Kidney epithelial cell (primary cell): ENCODE measurements around the gene PRDM9. TPM values are rescaled to one million over a fixed set of nuclear protein-coding genes. Genes with fewer than 3 reads are reported as not detected.
A peak's percentile ranks its signal among the peaks of the same experiment; 100 is the strongest.

Source experiments
- DNase-seq: peaks from one replicate; pipeline ENCODE4 v3.0.0-alpha.2; 2010; ENCODE audit warnings: low read depth
- H3K27me3 ChIP-seq: 2 replicates; pipeline ENCODE4 v1.6.0; 2011; ENCODE audit warnings: low read length; ENCODE audit not compliant: control insufficient read depth, insufficient read depth
- H3K36me3 ChIP-seq: 2 replicates; pipeline ENCODE4 v1.5.1; 2011; ENCODE audit warnings: low read length; ENCODE audit not compliant: control insufficient read depth, insufficient read depth
- H3K4me3 ChIP-seq: 2 replicates; pipeline ENCODE4 v1.5.1; 2011; ENCODE audit warnings: low read depth, mild to moderate bottlenecking, control low read depth, low read length
- CTCF ChIP-seq: IDR thresholded peaks from 2 replicates; pipeline ENCODE4 v1.5.1; 2011; ENCODE audit warnings: mild to moderate bottlenecking, moderate library complexity, low read length, control low read depth, inconsistent platforms; ENCODE audit not compliant: insufficient read depth, poor library complexity, severe bottlenecking
- total RNA-seq: library from RNA; depleted of rRNA; stranded (reverse); fragments of >200 nt; gene quantifications from 2 replicates; pipeline ENCODE4 v1.2.3, GENCODE V29; 2015

PRDM9 gene
- 0.07 TPM in 1 of 2 replicates, not detected in the other for total RNA-seq

GRCh38 chr5:23507278-23507685 is at the start of gene PRDM9:
Gene PRDM9, plus strand, starts transcription at chr5:23507609. Its CDS starts 1,425 bp downstream, at chr5:23509034.
- no peaks in the 10 kb centered on the region for H3K36me3 ChIP-seq
- H3K4me3 ChIP-seq = peak within 1 kb of the TSS; percentile 19
- no peaks in the 10 kb centered on the region for H3K27me3 ChIP-seq
- no peak for TF ChIP-seq CTCF
- DNase-seq = peak; percentile 7

GRCh38 chr5:23457780-23458179 is 49.6 kb upstream of the PRDM9 start:
- TF ChIP-seq CTCF = no peak
- Histone ChIP-seq H3K36me3 (no peaks in the 10 kb centered on the region), H3K27me3 (no peaks in the 10 kb centered on the region), H3K4me3 (no peak overlapping the region)
- DNase-seq = no peak

- no peak for DNase-seq
- TF ChIP-seq CTCF = no peak
- no peak overlapping the region for H3K4me3 ChIP-seq
- H3K36me3 ChIP-seq = no peaks in the 10 kb centered on the region
- H3K27me3 ChIP-seq = no peaks in the 10 kb centered on the region
Measured at GRCh38 chr5:23459214-23459613, 48.2 kb upstream of the PRDM9 start.

GRCh38 chr5:23461576-23461975 is 45.8 kb upstream of the PRDM9 start:
- no peak for DNase-seq

GRCh38 chr5:23466401-23466912 is 41.0 kb upstream of the PRDM9 start:
- peak; percentile 70 for DNase-seq
- Histone ChIP-seq H3K27me3 (no peaks in the 10 kb centered on the region), H3K36me3 (no peaks in the 10 kb centered on the region), H3K4me3 (no peak overlapping the region)
- TF ChIP-seq CTCF = no peak

More at GRCh38 chr5:23461576-23461975, 45.8 kb upstream of the PRDM9 start:
- H3K27me3 ChIP-seq = no peaks in the 10 kb centered on the region
- no peak for TF ChIP-seq CTCF
- H3K4me3 ChIP-seq = no peak overlapping the region
- no peaks in the 10 kb centered on the region for H3K36me3 ChIP-seq

- Histone ChIP-seq H3K36me3 (no peaks in the 10 kb centered on the region), H3K27me3 (no peaks in the 10 kb centered on the region), H3K4me3 (no peak overlapping the region)
- no peak for TF ChIP-seq CTCF
- no peak for DNase-seq
Measured at GRCh38 chr5:23468658-23469057, 38.8 kb upstream of the PRDM9 start.
